ENCODE data around the gene ZNF512B. TPM values are rescaled to one million over a fixed set of nuclear protein-coding genes. Genes with fewer than 3 reads are reported as not detected.
"Not testable (repeated sequence)": the region's sequence is repeated elsewhere in the genome, so short reads cannot be mapped to it uniquely, and the experiment has no call there.

ZNF512B gene
- total RNA-seq, result 10 to 100 TPM in 3 of 4 donors, 1 to 10 TPM in 1; 10.0 to 14.4 (median 12.4) TPM
- 1 to 10 TPM; 3.3 to 9.1 (median 5.6) TPM for polyA plus RNA-seq
- long read RNA-seq, donor 1, partial matches to known transcripts, result 3 of 11 reads
- long read RNA-seq, donor 1, other reads (novel, unspliced or antisense), result 8 of 11 reads
- long read RNA-seq, donor 2, full-length matches to known transcripts, result 3 of 22 reads
- long read RNA-seq, donor 2, partial matches to known transcripts, result 16 of 22 reads
- long read RNA-seq, donor 2, other reads (novel, unspliced or antisense), result 3 of 22 reads

- Histone ChIP-seq H3K27ac (peak within 1 kb of the TSS; percentile 66), H3K27me3 (ENCODE audit: insufficient read depth in 3 of 3, low read length in 2 of 3) (no peaks in the 10 kb centered on the region), H3K4me1 (peaks cover 10% of the 10 kb centered on the region), H3K9me3 (no peaks in the 10 kb centered on the region), H3K4me3 (peak within 1 kb of the TSS; percentile 76), H3K36me3 (ENCODE audit: insufficient read depth in 1 of 2, low read depth in 1 of 2) (peaks cover 2 to 17% of the 10 kb centered on the region in 2 donors)
- 3 to 10% (median 9%) methylated on average over 19 to 73 of the region's 73 CpGs for WGBS, 3 donors
- peak; percentile 41 to 65 (median 63) for ATAC-seq
- peak; percentile 72 to 87 for DNase-seq
- intact Hi-C loops (cut with DNase I), result loop anchor here (5.0 kb wide), 3 partner anchors 73 to 433 kb away; partner anchors contain the start of genes DNAJC5 (in 1 of the 2) and PTK6 (in 1 of the 2)
- TF ChIP-seq CTCF (IDR thresholded peaks at IDR 0.05), result no peak
Observed at GRCh38 chr20:63969838-63970713, at the start of gene ZNF512B. TSS of gene ZNF512B (minus strand) at chr20:63969930. CDS start at chr20:63967950, 1,980 bp downstream.

GRCh38 chr20:64015635-64016034, 45.9 kb upstream of the ZNF512B start:
- H3K27me3 ChIP-seq (ENCODE audit: insufficient read depth in 3 of 3, low read length in 2 of 3), result no peaks in the 10 kb centered on the region
- intact Hi-C loops (cut with DNase I), result no loop called here
- no peak overlapping the region for H3K4me3 ChIP-seq
- ATAC-seq (no peak), DNase-seq (no peak)
- H3K27ac ChIP-seq, result no peak overlapping the region
- H3K4me1 ChIP-seq, result no peaks in the 10 kb centered on the region
- 78 to 86% (median 85%) methylated on average over 2 of the region's 2 CpGs for WGBS, 3 donors
- no peak for TF ChIP-seq CTCF (IDR thresholded peaks at IDR 0.05)
- no peaks in the 10 kb centered on the region for H3K9me3 ChIP-seq
- H3K36me3 ChIP-seq (ENCODE audit: insufficient read depth in 1 of 2, low read depth in 1 of 2), result peaks cover 7 to 89% of the 10 kb centered on the region in 2 donors

- intact Hi-C loops (cut with DNase I); H3K27ac ChIP-seq; H3K4me1 ChIP-seq; DNase-seq; H3K9me3 ChIP-seq; H3K27me3 ChIP-seq (ENCODE audit: insufficient read depth in 3 of 3, low read length in 2 of 3); H3K4me3 ChIP-seq; ATAC-seq: not testable (repeated sequence)
- peaks cover 7 to 79% of the 10 kb centered on the region in 2 donors for H3K36me3 ChIP-seq (ENCODE audit: insufficient read depth in 1 of 2, low read depth in 1 of 2)
- 81 to 96% (median 87%) methylated on average over 9 to 12 of the region's 20 CpGs for WGBS, 3 donors
Observed at GRCh38 chr20:64012385-64013154, 42.8 kb upstream of the ZNF512B start.

GRCh38 chr20:64011366-64011779, 41.6 kb upstream of the ZNF512B start:
- Histone ChIP-seq H3K4me1 (no peaks in the 10 kb centered on the region), H3K4me3 (no peak overlapping the region), H3K36me3 (ENCODE audit: insufficient read depth in 1 of 2, low read depth in 1 of 2) (peaks cover 7 to 67% of the 10 kb centered on the region in 2 donors), H3K9me3 (no peaks in the 10 kb centered on the region), H3K27me3 (ENCODE audit: insufficient read depth in 3 of 3, low read length in 2 of 3) (no peaks in the 10 kb centered on the region), H3K27ac (no peak overlapping the region)
- intact Hi-C loops (cut with DNase I), result no loop called here
- ATAC-seq (no peak), DNase-seq (no peak)
- WGBS, 3 donors, result 95 to 97% (median 96%) methylated on average over 16 of the region's 16 CpGs
- TF ChIP-seq CTCF (IDR thresholded peaks at IDR 0.05), result no peak
